ENCODE data around the gene FSHR.

- TF ChIP-seq CTCF (conservative IDR thresholded peaks at IDR 0.05) (no peak), ZFX (IDR thresholded peaks at IDR 0.05) (no peak)
Observed at GRCh38 chr2:48952143-48952542, 202.2 kb downstream of the FSHR start.
